Measurements from ENCODE around the gene OR2A25. TPM values are rescaled to one million over a fixed set of nuclear protein-coding genes. Genes with fewer than 3 reads are reported as not detected.

Gene OR2A25
- total RNA-seq, 4 donors from 2014 or later, result not detected

DNA sequence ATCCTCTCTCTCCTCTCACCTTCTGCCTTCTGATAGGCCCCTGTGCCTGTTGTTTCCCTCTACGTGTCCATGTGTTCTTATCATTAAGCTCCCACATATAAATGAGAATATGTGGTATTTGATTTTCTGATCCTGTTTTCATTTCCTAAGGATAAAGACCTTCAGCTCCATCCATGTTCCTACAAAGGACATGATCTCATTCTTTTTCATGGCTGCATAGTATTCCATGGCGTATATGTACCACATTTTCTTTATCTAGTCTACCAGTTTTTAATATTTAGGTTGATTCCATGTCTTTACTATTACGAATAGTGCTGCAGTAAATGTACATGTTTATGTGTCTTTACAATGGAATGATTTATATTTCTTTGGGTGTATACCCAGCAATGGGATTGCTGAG, 21.1 kb downstream of the OR2A25 start:
- 82% methylated on average over 3 of the region's 3 CpGs for WGBS
- H3K9me3 ChIP-seq, result peaks cover 0 to 8% (median 4%) of the 10 kb centered on the region in 4 donors
- intact Hi-C loops (cut with DNase I), result no loop called here
- no peaks in the 10 kb centered on the region for H3K36me3 ChIP-seq
- DNase-seq (ENCODE audit: extremely low spot score), result no peak
- no peaks in the 10 kb centered on the region for H3K4me1 ChIP-seq
- peaks cover 0 to 1% (median 0%) of the 10 kb centered on the region in 4 donors for H3K27me3 ChIP-seq
- no peak overlapping the region for H3K4me3 ChIP-seq
- TF ChIP-seq POLR2A (IDR thresholded peaks at IDR 0.05; ENCODE audit: low read depth) (no peak), EP300 (IDR thresholded peaks at IDR 0.05) (no peak), POLR2AphosphoS5 (IDR thresholded peaks at IDR 0.05) (no peak)
- TF ChIP-seq, protein P1, sequence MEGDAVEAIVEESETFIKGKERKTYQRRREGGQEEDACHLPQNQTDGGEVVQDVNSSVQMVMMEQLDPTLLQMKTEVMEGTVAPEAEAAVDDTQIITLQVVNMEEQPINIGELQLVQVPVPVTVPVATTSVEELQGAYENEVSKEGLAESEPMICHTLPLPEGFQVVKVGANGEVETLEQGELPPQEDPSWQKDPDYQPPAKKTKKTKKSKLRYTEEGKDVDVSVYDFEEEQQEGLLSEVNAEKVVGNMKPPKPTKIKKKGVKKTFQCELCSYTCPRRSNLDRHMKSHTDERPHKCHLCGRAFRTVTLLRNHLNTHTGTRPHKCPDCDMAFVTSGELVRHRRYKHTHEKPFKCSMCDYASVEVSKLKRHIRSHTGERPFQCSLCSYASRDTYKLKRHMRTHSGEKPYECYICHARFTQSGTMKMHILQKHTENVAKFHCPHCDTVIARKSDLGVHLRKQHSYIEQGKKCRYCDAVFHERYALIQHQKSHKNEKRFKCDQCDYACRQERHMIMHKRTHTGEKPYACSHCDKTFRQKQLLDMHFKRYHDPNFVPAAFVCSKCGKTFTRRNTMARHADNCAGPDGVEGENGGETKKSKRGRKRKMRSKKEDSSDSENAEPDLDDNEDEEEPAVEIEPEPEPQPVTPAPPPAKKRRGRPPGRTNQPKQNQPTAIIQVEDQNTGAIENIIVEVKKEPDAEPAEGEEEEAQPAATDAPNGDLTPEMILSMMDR (IDR thresholded peaks at IDR 0.05), result no peak
- no peak overlapping the region for H3K27ac ChIP-seq (replicated peaks in 1 of 4)

DNA sequence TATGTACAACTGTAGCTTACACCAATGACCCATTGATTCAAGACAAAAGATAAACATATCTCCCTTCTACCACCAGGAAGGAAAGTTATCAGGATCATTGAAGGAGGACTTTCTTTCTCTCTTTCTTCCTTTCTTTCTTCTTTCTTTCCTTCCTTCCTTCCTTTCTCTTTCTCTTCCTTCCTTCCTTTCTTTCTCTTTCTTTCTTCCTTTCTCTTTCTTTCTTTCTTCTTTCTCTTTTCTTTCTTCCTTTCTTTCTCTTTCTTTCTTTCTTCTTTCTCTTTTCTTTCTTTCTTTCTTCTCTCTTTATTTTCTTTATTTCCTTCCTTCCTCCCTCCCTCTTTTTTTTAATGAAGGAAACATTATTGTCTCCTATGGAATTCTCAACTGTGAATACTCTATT, 29.2 kb downstream of the OR2A25 start:
- Histone ChIP-seq H3K27me3 (peaks cover 0 to 4% (median 0%) of the 10 kb centered on the region in 4 donors), H3K4me3 (no peak overlapping the region), H3K4me1 (no peaks in the 10 kb centered on the region), H3K27ac (replicated peaks in 1 of 4) (no peak overlapping the region), H3K9me3 (no peaks in the 10 kb centered on the region), H3K36me3 (no peaks in the 10 kb centered on the region)
- intact Hi-C loops (cut with DNase I), result no loop called here
- no peak for DNase-seq (ENCODE audit: extremely low spot score)
- TF ChIP-seq POLR2AphosphoS5 (IDR thresholded peaks at IDR 0.05), result no peak
- TF ChIP-seq EP300 (IDR thresholded peaks at IDR 0.05), result no peak

DNA sequence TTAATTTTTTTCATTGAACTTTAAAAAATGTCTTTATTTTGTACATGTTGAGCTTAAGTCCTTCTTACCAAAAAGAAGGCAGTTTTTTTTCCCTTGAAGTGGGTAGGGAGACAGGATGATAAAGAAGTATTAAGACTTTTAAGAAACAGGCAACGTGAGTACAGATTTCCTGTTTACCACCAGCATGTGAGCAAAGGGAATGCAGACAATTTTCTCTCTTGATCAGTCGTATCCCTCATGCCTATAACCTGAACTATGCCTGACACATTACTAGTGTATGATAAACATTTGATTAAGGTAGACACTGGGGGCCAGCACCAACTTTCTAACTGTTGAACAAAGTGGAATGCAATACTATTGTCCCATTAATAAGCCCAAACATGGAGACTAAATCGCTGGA, 31.0 kb downstream of the OR2A25 start:
- Histone ChIP-seq H3K9me3 (no peaks in the 10 kb centered on the region), H3K27me3 (peaks cover 0 to 4% (median 0%) of the 10 kb centered on the region in 4 donors), H3K36me3 (no peaks in the 10 kb centered on the region), H3K4me1 (no peaks in the 10 kb centered on the region), H3K4me3 (no peak overlapping the region), H3K27ac (replicated peaks in 1 of 4) (no peak overlapping the region)
- no peak for DNase-seq (ENCODE audit: extremely low spot score)
- 50% methylated on average over 3 of the region's 3 CpGs for WGBS
- TF ChIP-seq POLR2AphosphoS5 (IDR thresholded peaks at IDR 0.05) (no peak), EP300 (IDR thresholded peaks at IDR 0.05) (no peak), POLR2A (IDR thresholded peaks at IDR 0.05; ENCODE audit: low read depth) (no peak)
- TF ChIP-seq, protein P1 (IDR thresholded peaks at IDR 0.05), result no peak
- intact Hi-C loops (cut with DNase I), result no loop called here

DNA sequence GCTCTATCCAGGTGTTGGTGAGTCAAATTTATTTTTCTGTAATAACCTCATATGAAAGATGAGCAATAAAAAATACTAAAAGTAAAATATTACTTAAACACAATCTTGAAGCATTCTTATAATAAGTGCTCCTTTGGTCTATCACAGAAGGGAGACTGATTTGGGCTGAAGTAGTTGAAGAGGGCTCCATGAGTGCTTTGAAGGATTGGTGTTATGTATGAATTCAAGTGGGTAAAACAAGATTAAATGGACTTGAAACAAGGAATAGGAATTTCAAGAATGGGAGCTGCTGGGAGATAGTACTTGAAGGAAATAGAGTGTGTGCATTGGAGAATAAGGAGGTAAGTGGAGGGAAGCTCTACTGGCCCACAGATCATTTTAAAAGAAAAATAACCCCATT, 32.4 kb downstream of the OR2A25 start:
- no peak overlapping the region for H3K27ac ChIP-seq (replicated peaks in 1 of 4)
- DNase-seq (ENCODE audit: extremely low spot score), result no peak
- no peak for TF ChIP-seq POLR2A (IDR thresholded peaks at IDR 0.05; ENCODE audit: low read depth)
- no peak for TF ChIP-seq POLR2AphosphoS5 (IDR thresholded peaks at IDR 0.05)
- no peaks in the 10 kb centered on the region for H3K36me3 ChIP-seq
- no peaks in the 10 kb centered on the region for H3K9me3 ChIP-seq
- H3K4me3 ChIP-seq, result no peak overlapping the region
- H3K27me3 ChIP-seq, result no peaks in the 10 kb centered on the region
- H3K4me1 ChIP-seq, result no peaks in the 10 kb centered on the region
- intact Hi-C loops (cut with DNase I), result no loop called here

DNA sequence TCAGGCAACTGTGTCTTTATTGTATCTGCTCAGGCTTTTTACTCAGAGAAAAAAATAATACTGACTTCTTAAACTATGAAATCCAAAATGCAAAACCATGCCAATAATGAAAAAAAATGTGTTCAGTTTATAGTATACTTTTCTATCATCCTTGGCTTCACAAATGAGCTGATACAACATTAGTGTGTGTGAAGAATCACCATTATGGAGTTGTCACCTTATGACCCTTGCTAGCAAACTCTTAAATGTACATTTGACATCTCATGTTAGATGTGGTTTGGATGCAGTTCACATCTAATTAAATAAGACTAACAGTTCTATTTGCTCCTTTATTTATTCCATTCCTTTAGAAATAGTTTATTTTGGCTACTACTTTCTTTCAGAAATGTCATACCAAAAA, 35.6 kb downstream of the OR2A25 start:
- TF ChIP-seq POLR2AphosphoS5 (IDR thresholded peaks at IDR 0.05) (no peak), POLR2A (IDR thresholded peaks at IDR 0.05; ENCODE audit: low read depth) (no peak), EP300 (IDR thresholded peaks at IDR 0.05) (no peak)
- TF ChIP-seq, protein P1 (IDR thresholded peaks at IDR 0.05), result no peak
- Histone ChIP-seq H3K9me3 (no peaks in the 10 kb centered on the region), H3K4me3 (no peak overlapping the region), H3K27me3 (no peaks in the 10 kb centered on the region), H3K4me1 (no peaks in the 10 kb centered on the region), H3K36me3 (no peaks in the 10 kb centered on the region), H3K27ac (replicated peaks in 1 of 4) (no peak overlapping the region)
- no peak for DNase-seq (ENCODE audit: extremely low spot score)
- intact Hi-C loops (cut with DNase I), result no loop called here

DNA sequence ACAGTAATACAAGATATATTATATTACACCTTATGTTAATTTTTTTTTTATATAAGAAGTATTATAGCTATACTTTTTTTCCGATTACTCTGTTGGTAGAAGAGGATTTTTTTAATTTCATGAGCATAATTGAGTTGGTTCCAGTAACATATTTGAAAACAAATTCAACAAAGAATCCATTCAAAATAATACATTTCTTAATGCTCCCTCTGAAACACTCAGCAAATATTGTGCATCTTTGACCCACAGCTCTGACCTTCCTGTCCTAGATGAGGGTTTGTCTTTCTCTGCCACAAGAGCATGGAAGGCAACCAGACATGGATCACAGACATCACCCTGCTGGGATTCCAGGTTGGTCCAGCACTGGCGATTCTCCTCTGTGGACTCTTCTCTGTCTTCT, 39.7 kb downstream of the OR2A25 start, which contains the start of gene OR2A2:
TSS of gene OR2A2 (plus strand) at position 301 of the 400 bp plus-strand sequence. CDS start at position 301, 0 bp downstream.
- 89% methylated on average over 2 of the region's 2 CpGs for WGBS
- intact Hi-C loops (cut with DNase I), result no loop called here
- DNase-seq (ENCODE audit: extremely low spot score), result no peak
- H3K27ac ChIP-seq (replicated peaks in 1 of 4), result no peak within 1 kb of the TSS
- no peaks in the 10 kb centered on the region for H3K36me3 ChIP-seq
- no peak for TF ChIP-seq POLR2A (IDR thresholded peaks at IDR 0.05; ENCODE audit: low read depth)
- TF ChIP-seq, protein P1 (IDR thresholded peaks at IDR 0.05), result no peak
- H3K4me1 ChIP-seq, result no peaks in the 10 kb centered on the region
- H3K27me3 ChIP-seq, result no peaks in the 10 kb centered on the region
- H3K4me3 ChIP-seq, result no peak within 1 kb of the TSS
- H3K9me3 ChIP-seq, result no peaks in the 10 kb centered on the region
